Neural cell (in vitro differentiated cells): ENCODE results near the gene ELF1. TPM values are rescaled to one million over a fixed set of nuclear protein-coding genes. Genes with fewer than 3 reads are reported as not detected.

Experiments
- H2AFZ ChIP-seq: fragments of 200-600, 300-800 bp; sonication (generic), shearing (Covaris generic); 2 replicates; pipeline ENCODE4 v1.6.0; 2014; ENCODE audit warnings: low read depth, mild to moderate bottlenecking, antibody characterized with exemption, low read length, moderate library complexity
- H3F3A ChIP-seq: fragments of 200-600 bp; shearing (Covaris generic); 2 replicates; pipeline ENCODE4 v1.6.1; 2016; ENCODE audit warnings: mild to moderate bottlenecking, moderate library complexity, mixed read lengths, antibody characterized with exemption, low read length; ENCODE audit not compliant: insufficient read depth, poor library complexity, severe bottlenecking
- H3K27ac ChIP-seq: fragments of 200-600, 300-800 bp; sonication (generic), shearing (Covaris generic); 2 replicates; pipeline ENCODE4 v1.5.1; 2014; ENCODE audit warnings: mild to moderate bottlenecking, low read length, moderate library complexity
- H3K27me3 ChIP-seq: fragments of 300-800, 200-600 bp; sonication (generic), shearing (Covaris generic); 2 replicates; pipeline ENCODE4 v1.6.0; 2014; ENCODE audit warnings: mild to moderate bottlenecking, low read depth, low read length, moderate library complexity; ENCODE audit not compliant: insufficient read depth
- H3K36me3 ChIP-seq: fragments of 300-800, 200-600 bp; sonication (generic), shearing (Covaris generic); 2 replicates; pipeline ENCODE4 v1.5.1; 2014; ENCODE audit warnings: mild to moderate bottlenecking, antibody characterized with exemption, low read length, moderate library complexity; ENCODE audit not compliant: insufficient read depth
- H3K4me2 ChIP-seq: fragments of 300-800, 200-600 bp; sonication (generic), shearing (Covaris generic); 2 replicates; pipeline ENCODE4 v1.6.0; 2014; ENCODE audit warnings: mild to moderate bottlenecking, low read length
- H3K4me3 ChIP-seq: fragments of 300-800, 200-600 bp; sonication (generic), shearing (Covaris generic); 2 replicates; pipeline ENCODE4 v1.5.1; 2014; ENCODE audit warnings: mild to moderate bottlenecking, low read length, moderate library complexity
- H3K79me2 ChIP-seq: fragments of 200-600 bp; shearing (Covaris generic); replicated peaks from 2 replicates; pipeline ENCODE4 v1.6.0; 2014; ENCODE audit warnings: mild to moderate bottlenecking, low read length, moderate library complexity; ENCODE audit not compliant: insufficient read depth
- H3K9ac ChIP-seq: fragments of 300-800, 200-600 bp; sonication (generic), shearing (Covaris generic); 2 replicates; pipeline ENCODE4 v1.6.1; 2016; ENCODE audit warnings: mild to moderate bottlenecking, low read length, mixed read lengths
- H3K9me2 ChIP-seq: fragments of 200-600 bp; shearing (Covaris generic); 2 replicates; pipeline ENCODE4 v1.6.1; 2016; ENCODE audit warnings: mild to moderate bottlenecking, low read length, mixed read lengths; ENCODE audit not compliant: insufficient read depth
- H3K9me3 ChIP-seq: fragments of 200-600, 300-800 bp; sonication (generic), shearing (Covaris generic); 2 replicates; pipeline ENCODE4 v1.6.1; 2016; ENCODE audit warnings: mild to moderate bottlenecking, mixed run types, low read length, moderate library complexity, mixed read lengths
- H4K20me1 ChIP-seq: fragments of 200-600 bp; shearing (Covaris generic); 2 replicates; pipeline ENCODE4 v1.6.1; 2016; ENCODE audit warnings: mild to moderate bottlenecking, mixed run types; ENCODE audit not compliant: insufficient read depth
- EP300 ChIP-seq: fragments of 450-650 bp; conservative IDR thresholded peaks from 2 replicates; pipeline ENCODE4 v1.6.1; 2014; ENCODE audit warnings: antibody characterized with exemption, mild to moderate bottlenecking, moderate library complexity; ENCODE audit not compliant: poor library complexity, severe bottlenecking
- EZH2 ChIP-seq: fragments of 200-600, 300-800 bp; shearing (Covaris generic), sonication (generic); IDR thresholded peaks from 2 replicates; pipeline ENCODE4 v1.6.1; 2014; ENCODE audit warnings: antibody characterized with exemption, low read length, borderline replicate concordance, mild to moderate bottlenecking; ENCODE audit not compliant: insufficient read depth, poor library complexity, severe bottlenecking
- MXI1 ChIP-seq: fragments of 450-650 bp; conservative IDR thresholded peaks from 2 replicates; pipeline ENCODE4 v1.6.1; 2014; ENCODE audit warnings: antibody characterized with exemption, mild to moderate bottlenecking; ENCODE audit not compliant: poor library complexity, severe bottlenecking
- POLR2AphosphoS5 ChIP-seq: IDR thresholded peaks from 2 replicates; pipeline ENCODE4 v1.6.1; 2012
- RAD21 ChIP-seq: fragments of 450-650 bp; conservative IDR thresholded peaks from 2 replicates; pipeline ENCODE4 v1.6.1; 2014; ENCODE audit warnings: antibody characterized with exemption, mild to moderate bottlenecking, moderate library complexity
- REST ChIP-seq: IDR thresholded peaks from 2 replicates; pipeline ENCODE4 v1.6.1; 2012; ENCODE audit warnings: borderline replicate concordance
- SMC3 ChIP-seq: fragments of 450-650 bp; conservative IDR thresholded peaks from 2 replicates; pipeline ENCODE4 v1.6.1; 2014; ENCODE audit warnings: antibody characterized with exemption, mild to moderate bottlenecking, moderate library complexity; ENCODE audit not compliant: poor library complexity
- TAF1 ChIP-seq: IDR thresholded peaks from 2 replicates; pipeline ENCODE4 v1.6.1; 2012; ENCODE audit warnings: low read depth
- polyA plus RNA-seq: library from polyadenylated mRNA; depleted of rRNA; stranded (reverse); fragments of >200 nt; gene quantifications from 2 replicates; pipeline ENCODE4 v1.2.3, GENCODE V29; 2014
- TF ChIP-seq, protein P1 (sequence below): fragments of 450-650 bp; IDR thresholded peaks from 2 replicates; pipeline ENCODE4 v1.5.1; 2014; ENCODE audit warnings: antibody characterized with exemption, mild to moderate bottlenecking, moderate library complexity; ENCODE audit not compliant: poor library complexity, severe bottlenecking

Gene ELF1
- polyA plus RNA-seq, 1 donor from 2014 or later, result 2.0 TPM

DNA sequence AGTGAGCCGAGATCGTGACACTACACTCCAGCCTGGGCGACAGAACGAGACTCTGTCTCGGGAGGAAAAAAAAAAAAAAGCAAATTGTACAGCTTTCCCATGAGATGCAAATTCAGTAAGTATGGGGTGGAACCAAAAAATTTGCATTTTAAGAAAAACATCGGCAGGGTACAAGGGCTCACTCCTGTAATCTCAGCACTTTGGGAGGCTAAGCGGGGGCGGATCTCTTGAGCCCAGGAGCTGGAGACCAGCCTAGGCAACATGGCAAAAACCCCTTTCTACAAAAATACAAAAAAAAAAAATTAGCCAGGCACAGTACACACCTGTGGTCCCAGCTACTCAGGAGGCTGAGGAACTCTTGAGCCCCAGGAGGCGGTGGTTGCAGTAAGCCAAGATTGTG is 91.2 kb downstream of the ELF1 start:
- no peak overlapping the region for H3K4me3 ChIP-seq
- H3K79me2 ChIP-seq, result no peaks in the 10 kb centered on the region
- TF ChIP-seq POLR2AphosphoS5 (no peak), EZH2 (no peak), RAD21 (no peak), EP300 (no peak), MXI1 (no peak), TAF1 (no peak), REST (no peak), SMC3 (no peak)
- TF ChIP-seq, protein P1, sequence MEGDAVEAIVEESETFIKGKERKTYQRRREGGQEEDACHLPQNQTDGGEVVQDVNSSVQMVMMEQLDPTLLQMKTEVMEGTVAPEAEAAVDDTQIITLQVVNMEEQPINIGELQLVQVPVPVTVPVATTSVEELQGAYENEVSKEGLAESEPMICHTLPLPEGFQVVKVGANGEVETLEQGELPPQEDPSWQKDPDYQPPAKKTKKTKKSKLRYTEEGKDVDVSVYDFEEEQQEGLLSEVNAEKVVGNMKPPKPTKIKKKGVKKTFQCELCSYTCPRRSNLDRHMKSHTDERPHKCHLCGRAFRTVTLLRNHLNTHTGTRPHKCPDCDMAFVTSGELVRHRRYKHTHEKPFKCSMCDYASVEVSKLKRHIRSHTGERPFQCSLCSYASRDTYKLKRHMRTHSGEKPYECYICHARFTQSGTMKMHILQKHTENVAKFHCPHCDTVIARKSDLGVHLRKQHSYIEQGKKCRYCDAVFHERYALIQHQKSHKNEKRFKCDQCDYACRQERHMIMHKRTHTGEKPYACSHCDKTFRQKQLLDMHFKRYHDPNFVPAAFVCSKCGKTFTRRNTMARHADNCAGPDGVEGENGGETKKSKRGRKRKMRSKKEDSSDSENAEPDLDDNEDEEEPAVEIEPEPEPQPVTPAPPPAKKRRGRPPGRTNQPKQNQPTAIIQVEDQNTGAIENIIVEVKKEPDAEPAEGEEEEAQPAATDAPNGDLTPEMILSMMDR, result no peak
- H3K9me2 ChIP-seq, result no peaks in the 10 kb centered on the region
- H3K9me3 ChIP-seq, result no peaks in the 10 kb centered on the region
- no peaks in the 10 kb centered on the region for H3F3A ChIP-seq
- no peak overlapping the region for H3K27ac ChIP-seq
- no peaks in the 10 kb centered on the region for H3K36me3 ChIP-seq
- no peaks in the 10 kb centered on the region for H3K27me3 ChIP-seq
- H2AFZ ChIP-seq, result no peak overlapping the region
- H4K20me1 ChIP-seq, result no peaks in the 10 kb centered on the region
- no peak overlapping the region for H3K9ac ChIP-seq
- H3K4me2 ChIP-seq, result no peak overlapping the region

- H4K20me1 ChIP-seq, result no peaks in the 10 kb centered on the region
- no peaks in the 10 kb centered on the region for H3K27me3 ChIP-seq
- H3K79me2 ChIP-seq, result no peaks in the 10 kb centered on the region
- H3K9ac ChIP-seq, result no peak overlapping the region
- H3K9me2 ChIP-seq, result no peaks in the 10 kb centered on the region
- no peaks in the 10 kb centered on the region for H3F3A ChIP-seq
- TF ChIP-seq REST (no peak), SMC3 (no peak), MXI1 (no peak), TAF1 (no peak), EZH2 (no peak), POLR2AphosphoS5 (no peak), EP300 (no peak), RAD21 (no peak)
- TF ChIP-seq, protein P1, result no peak
- no peaks in the 10 kb centered on the region for H3K9me3 ChIP-seq
- H3K27ac ChIP-seq, result no peak overlapping the region
- H2AFZ ChIP-seq, result no peak overlapping the region
- H3K4me2 ChIP-seq, result no peak overlapping the region
- no peaks in the 10 kb centered on the region for H3K36me3 ChIP-seq
- no peak overlapping the region for H3K4me3 ChIP-seq
Observed at GRCh38 chr13:40923867-40924266, 95.2 kb downstream of the ELF1 start.
